Ureter (tissue), 1 donor: ENCODE results near the gene MICALL2. TPM values are rescaled to one million over a fixed set of nuclear protein-coding genes. Genes with fewer than 3 reads are reported as not detected.

Experiments used
- DNase-seq: peaks from one replicate; pipeline ENCODE4 v3.0.0-alpha.2; 2020; ENCODE audit warnings: low spot score
- total RNA-seq: library from RNA; stranded (reverse); gene quantifications from one replicate; pipeline ENCODE4 v1.2.4, GENCODE V29; 2023
- donor health status: DM: yes; HTN: yes; CAD: no.

MICALL2 gene
- total RNA-seq, 1 donor from 2014 or later, result 54.7 TPM

- DNase-seq, result no peak
Measured at GRCh38 chr7:1468203-1468602, 8.9 kb upstream of the MICALL2 start.

GRCh38 chr7:1466524-1467271 is 7.4 kb upstream of the MICALL2 start:
- peak; percentile 84 for DNase-seq

- DNase-seq, result no peak
Measured at GRCh38 chr7:1464694-1465093, 5.4 kb upstream of the MICALL2 start.

DNA sequence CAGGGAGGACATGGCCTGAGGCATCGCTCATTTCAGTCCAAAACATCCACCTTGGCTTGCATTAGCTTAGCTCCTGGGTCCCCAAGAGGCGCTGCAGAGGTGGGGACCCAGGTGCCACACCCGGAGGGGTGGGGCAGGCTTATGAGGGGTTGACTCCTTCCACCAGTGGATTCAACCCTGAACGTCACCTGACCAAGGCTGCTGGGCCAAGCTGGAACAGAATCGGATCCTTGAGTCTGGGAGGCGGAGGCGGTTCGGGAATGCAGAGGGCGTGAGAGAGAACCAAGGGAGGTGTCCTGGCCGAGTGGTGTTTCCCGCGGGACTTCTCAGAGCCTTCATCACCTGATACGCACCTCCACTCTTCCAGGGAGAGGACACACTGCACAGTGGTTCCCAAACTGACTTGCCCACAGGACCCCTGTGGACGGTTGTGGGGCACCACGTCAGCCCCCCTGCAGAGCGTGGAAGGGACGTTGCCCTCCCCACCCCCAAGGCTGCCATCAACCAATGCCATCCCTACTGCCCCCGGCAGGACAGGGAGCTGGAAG is 4.5 kb upstream of the MICALL2 start:
- DNase-seq, result no peak

- no peak for DNase-seq
Measured at GRCh38 chr7:1461646-1462375, 2.5 kb upstream of the MICALL2 start.

- peak; percentile 75 for DNase-seq
Measured at GRCh38 chr7:1460821-1461645, 1.8 kb upstream of the MICALL2 start.

DNA sequence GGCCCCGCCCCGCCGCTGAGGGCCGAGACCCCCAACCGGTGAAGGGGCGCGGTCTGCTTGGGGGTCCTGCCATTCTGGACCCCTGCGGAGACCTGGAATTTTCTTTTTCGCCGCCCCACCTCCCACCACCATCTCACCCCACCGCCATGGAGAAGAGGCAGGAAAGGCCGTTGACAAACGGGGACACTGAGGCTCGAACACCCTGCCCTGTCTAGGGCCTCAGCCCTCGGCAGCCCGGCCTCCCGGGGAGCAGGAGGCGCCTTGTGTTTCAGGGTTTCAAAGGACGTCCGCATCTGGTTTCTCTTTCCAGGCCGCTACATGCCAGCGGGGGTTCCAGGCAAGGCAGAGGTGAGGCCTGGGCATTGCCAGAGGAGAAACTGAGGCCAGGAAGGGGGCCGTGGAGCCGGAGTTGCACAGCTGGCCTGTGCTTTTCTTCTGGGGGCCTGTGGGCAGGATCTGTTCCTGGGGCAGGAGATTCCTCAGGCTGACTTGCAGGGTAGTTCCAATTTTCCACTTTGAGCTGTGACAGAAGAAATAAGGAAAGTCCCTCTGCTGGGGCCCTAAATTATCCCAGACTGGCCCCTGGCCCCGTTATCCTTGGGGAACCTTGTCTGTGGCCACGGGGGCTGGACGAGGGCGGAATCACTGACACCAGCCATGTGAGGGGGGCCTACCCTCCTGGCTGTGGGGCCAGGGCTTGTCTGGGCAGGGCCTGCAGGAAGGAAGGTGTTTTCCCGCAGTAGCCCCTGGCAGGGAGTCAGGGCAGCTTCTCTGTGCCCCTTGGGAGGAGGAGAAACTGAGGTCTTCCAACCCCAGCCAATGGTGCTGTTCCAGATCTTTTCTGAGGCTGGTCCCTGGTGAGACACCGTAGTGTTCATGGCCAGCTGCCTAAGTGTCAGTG is 900 bp upstream of the MICALL2 start:
- DNase-seq, result peak; percentile 65

GRCh38 chr7:1459512-1459892 is 232 bp upstream of the MICALL2 start:
- DNase-seq, result peak; percentile 100

- DNase-seq, result no peak
Measured at GRCh38 chr7:1457949-1458682, 1.2 kb downstream of the MICALL2 start.

- no peak for DNase-seq
Measured at GRCh38 chr7:1457059-1457948, 2.0 kb downstream of the MICALL2 start.

DNA sequence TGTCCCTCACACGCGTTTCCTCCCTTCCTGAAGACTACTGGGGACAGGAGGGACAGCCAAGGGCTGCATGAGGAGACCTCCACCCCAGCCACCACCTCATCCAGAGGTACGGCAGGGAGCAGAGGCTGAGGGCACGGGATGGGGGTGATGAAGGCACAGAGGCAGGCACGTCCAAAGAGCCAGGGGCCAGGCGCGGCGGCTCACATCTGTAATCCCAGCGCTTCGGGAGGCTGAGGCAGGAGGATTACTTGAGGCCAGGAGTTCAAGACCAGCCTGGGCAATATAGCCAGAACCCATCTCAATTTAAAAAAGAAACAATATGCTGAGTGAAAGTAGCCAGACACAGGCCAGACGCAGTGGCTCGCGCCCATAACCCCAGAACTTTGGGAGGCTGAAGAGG is 3.3 kb downstream of the MICALL2 start:
- no peak for DNase-seq

- DNase-seq, result peak; percentile 88
Measured at GRCh38 chr7:1455241-1455939, 3.9 kb downstream of the MICALL2 start.

- DNase-seq, result no peak
Measured at GRCh38 chr7:1454542-1454941, 4.7 kb downstream of the MICALL2 start.

DNA sequence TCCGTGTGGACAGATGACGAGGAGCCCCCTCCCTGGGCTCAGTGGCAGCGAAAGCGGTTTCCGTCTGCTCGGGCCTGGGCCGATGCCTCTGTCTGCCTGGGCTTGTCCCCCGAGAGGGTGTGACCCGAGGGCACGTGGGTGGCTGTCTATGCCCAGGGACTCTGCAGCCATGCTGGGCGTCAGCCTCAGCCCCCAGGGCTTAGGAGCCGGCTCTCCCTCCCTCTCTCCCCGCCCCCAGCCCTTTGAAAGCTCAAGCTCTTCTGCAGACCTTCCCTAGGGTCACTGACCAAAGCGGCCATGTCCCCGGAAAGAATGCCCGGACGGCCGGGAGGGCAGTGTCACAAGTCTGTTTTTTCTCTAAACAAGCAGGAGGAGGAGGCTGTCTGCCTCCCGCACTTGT is 7.1 kb downstream of the MICALL2 start:
- peak; percentile 73 for DNase-seq

DNA sequence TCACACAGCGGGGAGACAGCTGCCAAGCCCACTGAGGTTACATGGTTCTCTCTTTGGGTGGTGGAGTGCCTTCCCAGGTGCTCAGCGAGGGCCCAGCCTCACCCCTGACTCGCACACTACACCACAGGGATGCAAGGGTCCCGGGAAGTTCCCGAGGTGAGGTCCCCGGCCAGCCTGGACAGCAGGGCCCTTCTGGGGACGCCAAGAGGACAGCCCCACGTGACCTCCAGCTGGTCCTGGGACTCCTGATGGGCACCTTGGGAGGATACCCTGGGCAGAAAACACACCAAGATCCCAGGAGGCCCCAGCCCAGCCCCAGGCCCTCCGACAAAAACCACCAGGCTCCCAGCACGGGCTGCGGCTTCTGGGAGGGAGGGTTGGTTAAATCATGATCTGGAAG is 8.3 kb downstream of the MICALL2 start:
- DNase-seq, result no peak

- no peak for DNase-seq
Measured at GRCh38 chr7:1450431-1450830, 8.8 kb downstream of the MICALL2 start.

GRCh38 chr7:1449951-1450350 is 9.3 kb downstream of the MICALL2 start:
- DNase-seq, result no peak

GRCh38 chr7:1449501-1449900 is 9.8 kb downstream of the MICALL2 start:
- DNase-seq, result no peak

DNA sequence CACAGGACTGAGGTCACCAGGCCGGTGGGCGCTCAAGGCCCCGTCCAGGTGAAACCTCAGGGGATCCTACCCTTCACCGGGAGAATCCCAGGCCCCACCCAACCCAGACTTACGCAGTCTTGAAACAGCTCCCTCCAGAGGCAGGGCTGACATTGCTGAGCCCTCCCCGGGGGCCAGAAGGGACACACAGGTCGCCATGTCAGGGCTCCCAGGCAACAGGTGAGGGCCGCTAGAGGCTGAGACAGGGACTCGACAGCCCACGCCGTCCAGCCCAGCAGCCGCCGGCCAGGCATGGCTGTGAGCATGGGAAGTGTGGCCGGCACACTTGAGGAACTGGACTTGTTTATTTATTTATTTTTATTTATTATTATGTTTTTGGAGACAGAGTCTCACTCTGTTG is 10.3 kb downstream of the MICALL2 start:
- DNase-seq, result no peak
